K562 (cell line): ENCODE results near the gene CUX1. TPM values are rescaled to one million over a fixed set of nuclear protein-coding genes. Genes with fewer than 3 reads are reported as not detected.

Source experiments
- ATAC-seq: fragments of 200-7000 bp; cut with Tn5 transposase; 3 replicates; pipeline ENCODE4 v1.9.1; 2020; ENCODE audit warnings: moderate library complexity
- BruUV-seq: library from RNA; stranded (reverse); fragments of 400-500 nt; replicated peaks from 2 replicates; lab custom pipeline; 2021; lab: Mats Ljungman, UMichigan
- CTCF ChIA-PET: fragments of 300-600 bp; formaldehyde crosslinking; extraction: SDS; loops from one replicate; lab custom pipeline; 2021; ENCODE audit warnings: low intra/inter-chr PET ratio; lab: Yijun Ruan, JAX
- POLR2A ChIA-PET: fragments of 300-600, 350-650 bp; sonication (Branson Sonifier 250); formaldehyde crosslinking; extraction: SDS; loops from one replicate; lab custom pipeline; 2021; ENCODE audit warnings: antibody characterized with exemption, inconsistent platforms; lab: Yijun Ruan, JAX
- DNase-seq, 4 experiments: peaks; one replicate each; pipeline versions ENCODE4 v3.0.0 to v3.0.0-alpha.2; 2011 to 2018; ENCODE audit warnings: low spot score in 3 of 4, mixed read lengths in 3 of 4; ENCODE audit errors: extremely low read depth in 1 of 4
- FAIRE-seq: peaks from 2 replicates; lab custom pipeline; 2011; peaks lifted over from hg19 to GRCh38; lab: Jason Lieb, UNC
- H2AFZ ChIP-seq: 2 replicates; pipeline ENCODE4 v1.6.0; 2011; ENCODE audit warnings: low read depth, low read length, control low read depth, inconsistent platforms
- H3K27ac ChIP-seq: fragments of 200-600 bp; 3 replicates; pipeline ENCODE4 v1.8.0; 2011; ENCODE audit warnings: low read depth, mild to moderate bottlenecking, control low read depth, inconsistent platforms, low read length, moderate library complexity, mixed read lengths; ENCODE audit errors: extremely low read depth
- H3K27me3 ChIP-seq, 2 experiments: fragments of 300-600 bp in 1 of 2; 2 replicates in 1 of 2; 3 replicates in 1 of 2; pipeline versions ENCODE4 v1.6.0 to v1.8.0; 2011; ENCODE audit warnings: inconsistent platforms in 2 of 2, low read length in 2 of 2, mild to moderate bottlenecking in 1 of 2, mixed read lengths in 1 of 2, moderate library complexity in 1 of 2; ENCODE audit not compliant: control insufficient read depth in 2 of 2, insufficient read depth in 2 of 2
- H3K36me3 ChIP-seq: fragments of 300-600 bp; 3 replicates; pipeline ENCODE4 v1.8.0; 2011; ENCODE audit warnings: mild to moderate bottlenecking, low read length, inconsistent platforms; ENCODE audit not compliant: control insufficient read depth, insufficient read depth
- H3K4me1 ChIP-seq, 2 experiments: fragments of 200-600 bp in 1 of 2; replicated peaks in 1 of 2; 2 replicates in 1 of 2; 3 replicates in 1 of 2; pipeline versions ENCODE4 v1.5.1 to v1.8.0; 2011; ENCODE audit warnings: inconsistent platforms in 2 of 2, low read length in 2 of 2, mild to moderate bottlenecking in 1 of 2, mixed read lengths in 1 of 2, moderate library complexity in 1 of 2; ENCODE audit not compliant: control insufficient read depth in 2 of 2, insufficient read depth in 2 of 2
- H3K4me2 ChIP-seq: 2 replicates; pipeline ENCODE4 v1.6.1; 2011; ENCODE audit warnings: low read length, control low read depth, inconsistent platforms, mixed read lengths; ENCODE audit not compliant: insufficient read depth
- H3K4me3 ChIP-seq: fragments of 200-600 bp; sonication (generic), shearing (Covaris generic); 2 replicates; pipeline ENCODE4 v1.5.1; 2016; ENCODE audit warnings: control low read depth, inconsistent platforms
- H3K79me2 ChIP-seq: fragments of 200-600 bp; 3 replicates; pipeline ENCODE4 v1.8.0; 2011; ENCODE audit warnings: low read length, inconsistent platforms; ENCODE audit not compliant: control insufficient read depth, insufficient read depth
- H3K9ac ChIP-seq, 2 experiments: 2 replicates each; pipeline versions ENCODE4 v1.6.0 to v1.6.1; 2011; ENCODE audit warnings: low read depth in 2 of 2, low read length in 2 of 2, control low read depth in 1 of 2, inconsistent platforms in 1 of 2, mild to moderate bottlenecking in 1 of 2, mixed read lengths in 1 of 2; ENCODE audit not compliant: insufficient read depth in 1 of 2
- H3K9me1 ChIP-seq: one replicate; pipeline ENCODE4 v1.6.0; 2011; ENCODE audit warnings: inconsistent platforms, mild to moderate bottlenecking, low read length, moderate library complexity; ENCODE audit not compliant: control insufficient read depth, insufficient read depth
- H3K9me3 ChIP-seq: replicated peaks from 2 replicates; pipeline ENCODE4 v1.5.1; 2011; ENCODE audit warnings: low read depth, low read length, inconsistent platforms; ENCODE audit not compliant: control insufficient read depth, insufficient read depth
- H4K20me1 ChIP-seq: replicated peaks from 2 replicates; pipeline ENCODE4 v1.6.1; 2011; ENCODE audit warnings: low read length, inconsistent platforms, mixed read lengths; ENCODE audit not compliant: control insufficient read depth, insufficient read depth
- BACH1 ChIP-seq: fragments of 200-800 bp; sonication (Bioruptor generic); IDR thresholded peaks from 2 replicates; pipeline ENCODE4 v1.6.1; 2016; ENCODE audit warnings: missing genetic modification characterization, missing compliant biosample characterization
- CEBPB ChIP-seq: fragments of 450-650 bp; IDR thresholded peaks from 2 replicates; pipeline ENCODE4 v1.6.1; 2016; ENCODE audit warnings: missing genetic modification characterization, missing compliant biosample characterization
- CEBPG ChIP-seq, 3 experiments: fragments of 200-800 bp in 1 of 3; sonication (Bioruptor generic) in 1 of 3; sonication (generic) in 1 of 3; formaldehyde crosslinking in 1 of 3; IDR thresholded peaks in 2 of 3; conservative IDR thresholded peaks in 1 of 3; 2 replicates each; pipeline versions ENCODE4 v1.6.1 to v1.8.0; 2016 to 2022; ENCODE audit warnings: missing compliant biosample characterization in 2 of 3, missing genetic modification characterization in 2 of 3, mild to moderate bottlenecking in 1 of 3, missing genetic modification reagents in 1 of 3
- GABPB2 ChIP-seq: fragments of 250-450 bp; sonication (Bioruptor Pico); conservative IDR thresholded peaks from 2 replicates; pipeline ENCODE4 v1.5.1; 2021; ENCODE audit warnings: mild to moderate bottlenecking
- IRF9 ChIP-seq: fragments of 450-650 bp; IDR thresholded peaks from 2 replicates; pipeline ENCODE4 v1.6.1; 2016; ENCODE audit warnings: missing biosample characterization, missing genetic modification characterization
- MEIS2 ChIP-seq: fragments of 450-650 bp; IDR thresholded peaks from 2 replicates; pipeline ENCODE4 v1.6.1; 2014; ENCODE audit warnings: mild to moderate bottlenecking; ENCODE audit not compliant: partially characterized antibody
- PBX2 ChIP-seq, 2 experiments: IDR thresholded peaks in 1 of 2; conservative IDR thresholded peaks in 1 of 2; 2 replicates each; pipeline ENCODE4 v1.6.1; 2016; ENCODE audit warnings: low read depth in 2 of 2, mild to moderate bottlenecking in 1 of 2, missing compliant biosample characterization in 1 of 2, missing genetic modification characterization in 1 of 2, moderate library complexity in 1 of 2
- ZNF143 ChIP-seq: sonication (generic); formaldehyde crosslinking; IDR thresholded peaks from 2 replicates; pipeline ENCODE4 v1.9.0; 2022; ENCODE audit warnings: mild to moderate bottlenecking, missing genetic modification reagents
- WGBS: fragments of 100-300 bp; shearing (Covaris generic); methylation state at CpG from one replicate; pipeline ENCODE4 v1.1.6; 2016; ENCODE audit warnings: low coverage, mixed read lengths; ENCODE audit not compliant: insufficient coverage; ENCODE audit errors: missing lambda C conversion rate; 5-methylcytosine and 5-hydroxymethylcytosine counted together
- in situ Hi-C: fragments of 300-500 bp; cut with MboI; formaldehyde crosslinking; loops from 4 replicates; pipeline ENCODE4 v1.15.0; 2018; ENCODE audit warnings: inconsistent platforms, mixed read lengths
- intact Hi-C: fragments of 100-400 bp; cut with micrococcal nuclease; formaldehyde crosslinking; loops from 2 replicates; pipeline ENCODE4 v1.14.2; 2022
- polyA plus RNA-seq, 8 experiments: library from polyadenylated mRNA; depleted of rRNA in 4 of 8; stranded (reverse) in 5 of 8; unstranded in 3 of 8; fragments of >200 nt; fragmentation: Nextera tagmentation in 2 of 8; fragmentation: Illumina TruSeq in 1 of 8; extraction: Ambion mirVana in 2 of 8; extraction: Trizol in 1 of 8; gene quantifications; 2 replicates each; pipeline versions ENCODE4 v1.2.1 to v1.2.3, GENCODE V29; 2011 to 2014; ENCODE audit warnings: inconsistent platforms in 1 of 8, missing spikeins in 1 of 8
- total RNA-seq, 7 experiments: library from RNA; depleted of rRNA in 6 of 7; stranded (reverse); fragments of >200 nt in 6 of 7; fragmentation: Illumina TruSeq in 2 of 7; extraction: Trizol in 2 of 7; gene quantifications; 2 replicates each; pipeline versions ENCODE4 v1.2.1 to v1.2.3, GENCODE V29; 2011 to 2021; ENCODE audit warnings: low replicate concordance in 1 of 7

CUX1 gene
- total and polyA plus RNA-seq, 9 of the 15 experiments (the other 6 are each of a cell fraction or from before 2014, with no cell fraction given) = 3.6 to 55.3 (median 25.2) TPM

GRCh38 chr7:101823596-101823995 lies 6.2 kb downstream of the CUX1 start:
- Histone ChIP-seq H2AFZ (no peak overlapping the region), H3K36me3 (peaks cover 28% of the 10 kb centered on the region; the same call in 2 of the 3 replicates), H4K20me1 (peaks cover 38% of the 10 kb centered on the region), H3K4me3 (no peak overlapping the region), H3K4me1 (peaks cover 19 to 27% of the 10 kb centered on the region in 2 experiments), H3K4me2 (no peak overlapping the region), H3K27me3 (no peaks in the 10 kb centered on the region), H3K79me2 (peaks cover 99% of the 10 kb centered on the region), H3K9me1 (peaks cover 4% of the 10 kb centered on the region), H3K27ac (no peak overlapping the region), H3K9ac (no peak overlapping the region), H3K9me3 (no peaks in the 10 kb centered on the region)
- FAIRE-seq (no peak), ATAC-seq (no peak), DNase-seq (no peak)
- 84% methylated on average over 5 of the region's 5 CpGs for WGBS
- TF ChIP-seq CEBPB (tag) (peak; percentile 98), MEIS2 (peak; percentile 30), BACH1 (no peak), CEBPG (CRISPR knock-in tag; IDR thresholded peaks at IDR 0.05) (peak; percentile 47; the same call in 1 of the 2 replicates), CEBPG (tag; conservative IDR thresholded peaks at IDR 0.05 in 1 of 2, IDR thresholded peaks at IDR 0.05 in 1 of 2) (peak; percentile 87 to 96), PBX2 (CRISPR knock-in tag; IDR thresholded peaks at IDR 0.05; ENCODE audit: low read depth) (no peak), PBX2 (tag; conservative IDR thresholded peaks at IDR 0.05; ENCODE audit: low read depth) (peak; percentile 72), ZNF143 (CRISPR knock-in tag) (no peak), GABPB2 (CRISPR knock-in tag) (no peak), IRF9 (tag) (0 out of 2 replicates have a peak, but pooled peaks have one; percentile 40)
- intact Hi-C loops (no loop called here), in situ Hi-C loops (no loop called here)
- POLR2A ChIA-PET = interaction anchor here (0.6 to 1.4 kb wide), 3 partner anchors 39 to 403 kb away, joined by 3 read pairs; no protein-coding TSS in a partner anchor
- BruUV-seq = no TSS peak
- CTCF ChIA-PET = no interaction called here
